GM12872 (cell line): ENCODE measurements around the gene FGR.

Source experiments
- TF ChIP-seq, protein P1 (sequence below): IDR thresholded peaks from 3 replicates; pipeline ENCODE4 v1.5.1; 2011; ENCODE audit warnings: low read depth, mild to moderate bottlenecking, low read length, moderate library complexity; ENCODE audit not compliant: insufficient read depth

FGR gene

DNA sequence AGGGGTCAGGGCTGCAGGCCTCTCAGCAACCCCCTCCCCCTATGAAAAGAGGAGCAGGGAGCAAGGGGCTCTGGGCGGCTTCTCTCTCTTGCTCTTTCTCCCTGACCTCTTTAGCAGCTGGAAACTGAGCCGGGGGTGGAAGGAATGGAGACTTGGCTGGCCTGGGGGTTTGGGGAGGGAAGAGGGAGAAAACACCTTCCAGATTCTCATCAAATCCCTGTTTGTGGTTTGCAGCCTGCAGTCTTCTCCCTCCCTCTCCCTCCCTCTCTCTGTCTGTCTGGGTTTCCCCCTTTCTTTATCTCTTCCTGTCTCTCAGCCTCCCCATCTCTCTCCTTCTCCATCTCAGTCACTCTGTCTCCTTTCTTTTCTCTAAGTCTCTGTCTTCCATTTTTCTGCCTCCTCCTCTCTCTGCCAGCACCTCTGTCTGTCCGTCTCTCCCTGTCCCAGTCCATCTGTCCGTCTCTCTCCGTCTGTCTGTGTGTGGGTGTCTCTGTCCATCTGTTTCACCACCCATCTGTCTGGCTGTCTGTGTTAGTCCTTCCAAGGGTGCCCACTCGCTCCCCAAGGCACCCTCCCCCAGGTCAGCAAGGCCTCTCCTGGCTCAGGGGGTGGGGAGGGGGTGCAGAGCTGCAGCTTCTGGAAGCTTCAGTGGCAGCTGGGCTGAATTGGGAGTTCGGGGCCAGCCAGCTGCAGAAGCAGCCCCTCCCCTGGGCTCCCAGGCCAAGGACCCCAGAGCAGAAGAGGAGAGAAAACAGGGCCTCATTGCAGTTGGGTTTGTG is 37.3 kb downstream of the FGR start:
- TF ChIP-seq, protein P1, sequence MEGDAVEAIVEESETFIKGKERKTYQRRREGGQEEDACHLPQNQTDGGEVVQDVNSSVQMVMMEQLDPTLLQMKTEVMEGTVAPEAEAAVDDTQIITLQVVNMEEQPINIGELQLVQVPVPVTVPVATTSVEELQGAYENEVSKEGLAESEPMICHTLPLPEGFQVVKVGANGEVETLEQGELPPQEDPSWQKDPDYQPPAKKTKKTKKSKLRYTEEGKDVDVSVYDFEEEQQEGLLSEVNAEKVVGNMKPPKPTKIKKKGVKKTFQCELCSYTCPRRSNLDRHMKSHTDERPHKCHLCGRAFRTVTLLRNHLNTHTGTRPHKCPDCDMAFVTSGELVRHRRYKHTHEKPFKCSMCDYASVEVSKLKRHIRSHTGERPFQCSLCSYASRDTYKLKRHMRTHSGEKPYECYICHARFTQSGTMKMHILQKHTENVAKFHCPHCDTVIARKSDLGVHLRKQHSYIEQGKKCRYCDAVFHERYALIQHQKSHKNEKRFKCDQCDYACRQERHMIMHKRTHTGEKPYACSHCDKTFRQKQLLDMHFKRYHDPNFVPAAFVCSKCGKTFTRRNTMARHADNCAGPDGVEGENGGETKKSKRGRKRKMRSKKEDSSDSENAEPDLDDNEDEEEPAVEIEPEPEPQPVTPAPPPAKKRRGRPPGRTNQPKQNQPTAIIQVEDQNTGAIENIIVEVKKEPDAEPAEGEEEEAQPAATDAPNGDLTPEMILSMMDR: no peak

DNA sequence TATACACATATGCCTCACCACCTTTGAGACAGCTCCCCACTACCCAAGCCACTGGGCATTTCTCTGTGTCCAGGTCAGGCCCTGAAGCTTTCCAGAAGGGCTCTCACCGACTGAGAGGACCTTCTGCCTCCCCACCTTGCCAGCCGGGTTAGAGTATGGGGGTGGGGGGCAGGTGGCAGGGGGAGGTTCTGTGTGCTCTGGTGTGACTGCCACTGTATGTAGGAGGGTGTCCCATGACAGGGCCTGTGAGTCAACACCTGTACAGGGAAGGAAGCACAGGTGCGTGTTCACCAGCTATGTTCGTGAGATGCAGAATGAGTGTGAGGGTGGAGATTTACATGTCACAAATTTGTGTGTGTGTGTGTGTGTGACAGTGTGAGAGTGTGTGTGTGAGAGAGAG is 38.0 kb downstream of the FGR start:
- TF ChIP-seq, protein P1: no peak

DNA sequence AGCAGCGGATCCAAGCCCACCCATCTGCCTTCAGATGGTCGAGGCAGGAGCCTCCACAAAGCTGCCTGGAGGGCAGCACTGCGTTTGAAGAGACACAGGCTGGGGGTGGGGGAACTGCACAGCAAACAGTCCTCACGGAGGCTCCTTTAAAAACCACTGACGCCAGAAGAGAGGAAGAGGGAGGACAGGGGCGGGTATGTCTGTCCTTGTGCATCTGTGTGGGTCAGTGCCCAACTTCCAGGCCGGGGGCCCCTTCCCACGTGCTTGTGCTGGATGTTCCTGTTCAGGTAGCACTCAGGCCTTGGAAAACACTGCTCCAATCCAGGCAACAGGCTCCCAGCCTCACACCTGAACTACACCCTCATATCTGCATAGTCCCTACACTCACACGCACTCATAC is 38.7 kb downstream of the FGR start:
- TF ChIP-seq, protein P1: no peak

DNA sequence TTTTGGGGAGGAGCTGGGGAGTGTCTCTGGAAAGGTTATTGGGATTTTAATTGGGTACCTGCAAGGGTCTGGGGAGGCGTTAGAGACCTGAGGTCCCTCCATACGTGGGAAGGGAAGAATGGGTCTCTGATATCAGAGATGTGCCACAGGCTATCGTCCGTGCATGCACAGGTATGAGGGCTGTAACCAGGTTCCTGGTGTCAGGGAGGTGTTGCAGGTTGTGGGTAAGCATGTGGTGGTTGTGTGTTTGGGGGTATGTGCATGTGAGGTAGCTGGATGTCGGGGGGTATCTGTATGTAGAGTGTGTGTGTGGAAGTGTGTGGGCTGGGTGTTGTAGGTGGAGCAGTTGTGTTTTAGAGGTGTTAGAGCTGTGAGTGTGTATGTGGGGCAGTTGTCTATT is 39.4 kb downstream of the FGR start:
- TF ChIP-seq, protein P1: no peak

DNA sequence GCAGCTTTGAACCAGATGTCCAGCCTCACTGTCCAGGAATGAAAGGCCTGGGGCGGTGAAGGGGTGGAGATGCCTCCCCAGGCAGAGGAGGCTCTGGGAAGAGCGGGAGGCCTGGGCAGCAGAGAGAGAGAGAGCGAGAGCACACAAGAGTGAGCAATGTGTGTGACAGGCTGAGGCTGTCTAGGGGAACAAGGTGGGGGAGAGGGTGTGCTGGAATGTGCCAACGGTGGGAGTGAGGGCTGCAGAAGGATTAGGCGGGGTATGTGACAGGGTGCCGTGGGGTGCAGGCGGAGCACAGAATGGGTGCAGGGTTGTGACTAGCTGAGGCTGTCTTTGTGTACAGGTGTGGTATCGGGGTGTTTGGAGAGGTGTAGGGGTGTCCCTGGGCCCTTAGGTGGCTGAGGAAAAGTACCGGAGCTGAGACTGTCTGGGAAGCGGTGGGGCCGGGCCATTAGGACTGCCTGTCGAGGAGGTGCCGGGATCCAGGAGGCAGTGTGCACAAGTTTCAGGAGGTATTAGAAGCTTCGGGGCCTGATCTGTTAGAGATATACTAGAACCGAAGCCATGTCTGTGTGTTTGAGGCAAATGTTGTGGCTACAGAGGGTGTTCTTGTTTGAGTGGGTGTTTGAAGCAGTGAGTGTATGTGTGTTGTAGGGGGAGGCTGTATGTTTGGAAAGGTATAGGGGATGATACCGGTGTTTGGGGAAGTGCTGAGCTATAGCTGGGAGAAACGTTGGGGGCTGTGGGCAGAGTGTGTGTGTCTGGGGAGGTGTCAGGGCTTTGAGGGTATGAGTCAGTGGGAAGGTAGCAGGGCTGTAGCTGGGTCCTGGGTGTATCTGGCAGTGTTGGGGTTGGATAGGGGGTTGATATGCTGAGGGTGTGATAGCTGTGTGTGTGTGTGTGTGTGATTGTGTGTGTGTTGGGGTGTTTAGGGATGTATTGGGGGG is 40.1 kb downstream of the FGR start:
- TF ChIP-seq, protein P1: no peak

DNA sequence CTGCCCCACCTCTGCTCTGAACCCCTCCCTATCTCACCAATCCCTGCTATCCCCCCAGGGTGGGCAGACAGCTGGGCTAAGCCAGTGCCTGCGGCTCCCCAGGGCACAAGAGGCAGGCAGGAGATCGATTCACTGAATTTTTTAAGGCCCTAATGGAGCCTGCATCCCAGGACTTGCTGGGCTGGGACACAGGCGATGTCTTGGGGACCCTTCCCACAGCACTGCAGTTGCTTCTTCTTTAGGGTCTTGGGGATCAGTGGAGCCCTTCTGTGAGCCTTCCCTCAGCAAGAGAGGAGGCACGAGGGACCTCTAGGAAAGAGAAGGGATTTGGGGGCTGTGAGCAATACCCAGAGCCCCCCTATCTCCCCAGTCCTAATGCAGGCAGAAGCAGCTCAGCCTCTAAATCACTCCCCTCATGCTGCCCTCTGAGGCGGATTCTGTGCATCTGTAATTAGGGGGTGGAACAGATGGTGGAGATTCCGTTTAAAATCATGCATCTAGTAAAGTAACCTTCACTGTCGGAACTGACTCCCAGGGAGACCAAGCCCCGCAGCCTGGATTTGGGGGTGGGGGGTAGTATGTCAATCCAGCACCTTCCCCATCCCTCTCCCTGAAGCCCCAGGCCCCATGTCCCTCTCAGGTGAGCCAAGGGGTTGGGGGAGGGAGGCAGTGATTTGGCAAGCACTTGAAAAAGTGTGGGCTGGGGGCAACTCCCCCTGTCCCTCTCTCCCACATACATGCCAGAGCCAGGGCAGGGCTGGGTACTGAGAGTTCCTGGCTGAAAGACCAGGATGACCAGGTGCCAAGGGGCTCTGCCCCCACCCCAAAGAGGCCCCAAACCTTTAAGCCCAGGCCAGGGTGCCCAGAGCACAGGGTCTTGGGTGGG is 41.1 kb downstream of the FGR start:
- TF ChIP-seq, protein P1: no peak
